Measurements from ENCODE around the gene DHRS13.

GRCh38 chr17:28897769-28898526, 4.9 kb downstream of the DHRS13 start:
- TF ChIP-seq POLR2A (IDR thresholded peaks at IDR 0.05) (no peak), CTCF (IDR thresholded peaks at IDR 0.05) (no peak)
